Loucy (cell line): ENCODE results near the gene MAP3K5.

Source experiments
- EZH2phosphoT487 ChIP-seq: fragments of 200-600 bp; IDR thresholded peaks from 2 replicates; pipeline ENCODE4 v1.6.1; 2018; ENCODE audit warnings: antibody characterized with exemption, mild to moderate bottlenecking, moderate library complexity, borderline replicate concordance
- TF ChIP-seq, protein P1 (sequence below): fragments of 200-600 bp; sonication (generic); conservative IDR thresholded peaks from 2 replicates; pipeline ENCODE4 v1.5.1; 2014; ENCODE audit warnings: mild to moderate bottlenecking, antibody characterized with exemption, low read length

DNA sequence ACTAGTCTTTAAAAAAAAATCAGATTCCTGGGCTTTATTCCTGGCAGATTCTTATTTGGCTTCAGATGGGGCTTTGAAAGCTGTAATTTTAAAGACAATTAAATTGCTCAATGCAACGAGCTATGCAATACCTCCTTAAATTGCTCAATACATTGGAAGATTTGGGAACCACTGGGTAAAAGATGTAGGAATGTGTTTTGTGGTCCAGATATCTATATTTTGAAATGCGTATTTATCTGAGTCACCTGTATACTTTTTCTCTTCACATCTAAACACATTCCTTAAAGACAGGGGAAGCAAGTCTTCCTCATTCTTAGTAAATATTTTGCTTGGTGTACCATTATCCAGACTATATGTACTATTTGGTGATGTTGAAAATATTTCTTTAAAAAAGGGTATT is 212.5 kb downstream of the MAP3K5 start:
- TF ChIP-seq, protein P1, sequence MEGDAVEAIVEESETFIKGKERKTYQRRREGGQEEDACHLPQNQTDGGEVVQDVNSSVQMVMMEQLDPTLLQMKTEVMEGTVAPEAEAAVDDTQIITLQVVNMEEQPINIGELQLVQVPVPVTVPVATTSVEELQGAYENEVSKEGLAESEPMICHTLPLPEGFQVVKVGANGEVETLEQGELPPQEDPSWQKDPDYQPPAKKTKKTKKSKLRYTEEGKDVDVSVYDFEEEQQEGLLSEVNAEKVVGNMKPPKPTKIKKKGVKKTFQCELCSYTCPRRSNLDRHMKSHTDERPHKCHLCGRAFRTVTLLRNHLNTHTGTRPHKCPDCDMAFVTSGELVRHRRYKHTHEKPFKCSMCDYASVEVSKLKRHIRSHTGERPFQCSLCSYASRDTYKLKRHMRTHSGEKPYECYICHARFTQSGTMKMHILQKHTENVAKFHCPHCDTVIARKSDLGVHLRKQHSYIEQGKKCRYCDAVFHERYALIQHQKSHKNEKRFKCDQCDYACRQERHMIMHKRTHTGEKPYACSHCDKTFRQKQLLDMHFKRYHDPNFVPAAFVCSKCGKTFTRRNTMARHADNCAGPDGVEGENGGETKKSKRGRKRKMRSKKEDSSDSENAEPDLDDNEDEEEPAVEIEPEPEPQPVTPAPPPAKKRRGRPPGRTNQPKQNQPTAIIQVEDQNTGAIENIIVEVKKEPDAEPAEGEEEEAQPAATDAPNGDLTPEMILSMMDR = no peak
- TF ChIP-seq EZH2phosphoT487 = no peak
